GM21786 (cell line): ENCODE data around the gene JUND.
A peak's percentile ranks its signal among the peaks of the same experiment; 100 is the strongest.

Experiments
- ATAC-seq: cut with Tn5 transposase; IDR thresholded peaks from one replicate; pipeline ENCODE4 v1.9.1; 2021; ENCODE audit not compliant: unreplicated experiment

The JUND gene

GRCh38 chr19:18291019-18291524, 9.7 kb upstream of the JUND start:
- peak; percentile 12 for ATAC-seq

DNA sequence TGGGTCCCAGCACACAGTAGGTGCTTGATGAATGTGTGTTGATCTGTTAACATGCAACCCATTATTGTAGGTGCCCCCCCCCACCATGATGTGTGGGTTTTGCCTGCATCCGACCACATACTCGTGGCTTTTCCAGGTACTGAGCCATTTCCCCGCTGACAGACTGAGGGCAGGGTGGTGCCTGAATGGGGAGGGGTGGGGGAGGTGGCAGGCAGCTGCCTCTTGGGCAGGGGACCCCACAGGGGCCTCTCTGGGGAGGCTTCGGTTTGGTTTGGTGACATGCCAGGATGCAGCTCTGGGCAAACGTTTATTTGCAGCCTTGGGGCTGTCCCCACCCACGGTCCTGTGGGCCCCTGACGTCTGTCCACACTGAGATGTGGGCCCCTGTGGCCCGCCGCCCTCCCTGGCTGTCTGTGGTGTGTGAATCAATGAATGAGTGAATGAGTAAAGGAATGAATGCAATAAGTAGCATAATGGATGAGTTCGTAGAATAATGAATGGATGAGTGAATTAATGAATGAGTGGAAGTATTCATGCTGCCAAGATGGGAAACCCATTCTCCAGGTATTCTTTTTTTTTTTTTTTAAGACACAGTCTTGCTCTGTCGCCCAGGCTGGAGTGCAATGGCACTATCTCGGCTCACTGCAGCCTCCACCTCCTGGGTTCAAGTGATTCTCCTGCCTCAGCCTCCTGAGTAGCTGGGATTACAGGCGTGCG, 9.0 kb upstream of the JUND start:
- peak; percentile 34 for ATAC-seq

GRCh38 chr19:18289471-18290301, 8.3 kb upstream of the JUND start:
- ATAC-seq = no peak

DNA sequence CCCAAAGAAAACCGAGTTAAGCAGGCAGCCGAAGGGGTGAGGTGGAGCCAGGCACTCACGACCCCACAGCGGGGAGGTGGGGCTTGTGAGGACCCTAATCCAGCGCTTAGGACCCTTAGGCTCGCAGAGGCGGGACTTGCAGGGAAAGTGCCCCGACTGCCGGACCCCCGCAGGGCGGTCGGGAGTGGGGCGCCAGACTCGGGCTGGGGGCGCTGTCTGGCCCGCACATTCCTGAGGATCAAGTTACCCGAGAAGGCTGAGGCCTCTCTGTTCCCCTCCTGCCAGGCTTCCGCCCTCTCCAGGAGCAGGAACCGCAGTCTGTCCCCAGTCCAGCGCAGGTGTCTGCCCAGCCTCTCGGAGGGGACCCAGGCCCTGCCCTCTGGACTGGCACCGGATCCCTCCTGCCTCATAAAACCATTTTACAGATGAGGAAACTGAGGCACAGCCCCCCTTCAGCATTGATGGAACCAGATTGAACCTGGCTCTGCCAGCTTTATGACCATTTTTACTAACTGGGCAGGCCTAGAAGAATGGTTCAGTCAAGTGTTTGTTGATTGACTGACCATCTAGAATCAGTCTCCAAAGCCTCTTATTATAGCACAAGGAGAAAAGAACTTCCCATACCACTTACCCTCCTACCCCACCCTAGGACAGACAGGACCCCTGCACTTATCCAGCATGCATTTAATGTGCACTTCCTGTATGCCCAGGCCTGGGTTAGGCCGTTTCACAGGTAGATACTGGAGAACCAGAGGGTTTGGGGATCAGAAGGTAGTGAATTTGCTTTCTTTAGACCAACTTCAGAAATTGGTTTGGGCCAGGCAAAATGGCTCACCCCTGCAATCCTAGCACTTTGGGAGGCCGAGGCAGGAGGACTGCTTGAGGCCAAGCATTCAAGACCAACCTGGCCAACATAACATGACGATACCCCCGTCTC, 6.7 kb upstream of the JUND start:
- no peak for ATAC-seq

DNA sequence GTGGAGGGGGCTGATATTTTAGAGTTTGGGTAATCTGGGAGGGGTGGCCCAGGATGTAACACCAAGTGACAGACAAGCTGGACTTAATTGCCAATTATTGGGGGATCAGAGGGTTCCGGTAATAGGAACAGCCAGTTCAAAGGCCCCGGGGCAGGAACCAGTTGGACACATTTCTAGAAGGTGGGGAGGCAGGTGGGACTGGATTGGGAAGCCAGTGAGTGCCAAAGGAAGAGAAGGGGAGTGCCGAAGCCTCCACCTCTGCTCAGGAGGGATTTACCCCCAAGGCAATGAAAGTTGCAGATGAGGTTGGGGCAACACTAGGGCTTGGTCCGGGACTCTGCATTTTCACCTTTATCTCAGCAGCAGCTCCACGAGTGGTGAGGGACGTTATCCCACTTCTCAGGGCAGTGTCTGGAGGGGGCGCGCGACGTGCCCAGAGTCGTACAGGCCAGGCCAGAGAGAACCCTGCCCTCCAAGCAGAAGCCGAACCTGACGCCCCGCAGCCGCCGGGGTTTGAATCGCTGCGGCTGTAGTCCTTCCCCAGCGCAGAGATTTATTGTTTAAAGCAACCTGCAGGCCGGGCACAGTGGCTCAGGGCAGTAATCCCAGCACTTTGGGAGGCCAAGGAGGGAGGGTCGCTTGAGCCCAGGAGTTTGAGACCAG, 5.7 kb upstream of the JUND start:
- no peak for ATAC-seq

- no peak for ATAC-seq
These were observed 3.4 kb upstream of the JUND start for GRCh38 chr19:18284712-18285360.

GRCh38 chr19:18283338-18283737, 1.9 kb upstream of the JUND start:
- no peak for ATAC-seq

DNA sequence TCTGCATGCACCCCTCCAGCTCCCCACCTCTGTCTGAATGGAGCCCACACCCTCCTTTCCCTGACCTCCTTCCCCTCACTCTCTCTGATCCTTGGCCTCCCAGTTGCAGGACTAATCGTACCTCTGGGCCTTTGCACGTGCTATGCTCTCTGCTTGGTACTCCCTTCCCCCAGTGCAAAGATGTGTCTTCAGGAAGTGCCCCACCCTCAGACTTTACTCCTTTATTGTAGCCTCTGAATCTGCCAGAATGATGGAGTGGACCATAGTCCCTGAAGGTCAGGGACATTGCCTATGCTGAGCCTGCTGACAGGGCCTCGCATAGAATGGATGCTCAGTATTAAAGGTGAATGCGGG, 1.3 kb upstream of the JUND start:
- no peak for ATAC-seq

- ATAC-seq = peak; percentile 31
These were observed 782 bp upstream of the JUND start for GRCh38 chr19:18282021-18282787.

- no peak for ATAC-seq
These were observed 958 bp downstream of the JUND start for GRCh38 chr19:18280247-18281081.

- no peak for ATAC-seq
These were observed 1.7 kb downstream of the JUND start for GRCh38 chr19:18279516-18280246.

DNA sequence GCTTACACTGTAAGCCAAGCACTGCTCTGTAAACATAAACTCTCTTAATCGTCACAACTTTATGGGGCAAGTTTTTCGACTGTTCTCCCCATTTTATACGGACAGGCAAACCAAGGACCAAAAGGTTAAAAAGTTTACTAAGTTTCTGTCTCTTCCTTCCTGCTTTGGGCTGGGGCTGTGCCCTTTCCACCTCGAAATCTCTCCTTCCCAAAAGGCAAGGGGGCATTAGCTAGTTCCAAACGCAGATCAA, 2.2 kb downstream of the JUND start:
- ATAC-seq = no peak

DNA sequence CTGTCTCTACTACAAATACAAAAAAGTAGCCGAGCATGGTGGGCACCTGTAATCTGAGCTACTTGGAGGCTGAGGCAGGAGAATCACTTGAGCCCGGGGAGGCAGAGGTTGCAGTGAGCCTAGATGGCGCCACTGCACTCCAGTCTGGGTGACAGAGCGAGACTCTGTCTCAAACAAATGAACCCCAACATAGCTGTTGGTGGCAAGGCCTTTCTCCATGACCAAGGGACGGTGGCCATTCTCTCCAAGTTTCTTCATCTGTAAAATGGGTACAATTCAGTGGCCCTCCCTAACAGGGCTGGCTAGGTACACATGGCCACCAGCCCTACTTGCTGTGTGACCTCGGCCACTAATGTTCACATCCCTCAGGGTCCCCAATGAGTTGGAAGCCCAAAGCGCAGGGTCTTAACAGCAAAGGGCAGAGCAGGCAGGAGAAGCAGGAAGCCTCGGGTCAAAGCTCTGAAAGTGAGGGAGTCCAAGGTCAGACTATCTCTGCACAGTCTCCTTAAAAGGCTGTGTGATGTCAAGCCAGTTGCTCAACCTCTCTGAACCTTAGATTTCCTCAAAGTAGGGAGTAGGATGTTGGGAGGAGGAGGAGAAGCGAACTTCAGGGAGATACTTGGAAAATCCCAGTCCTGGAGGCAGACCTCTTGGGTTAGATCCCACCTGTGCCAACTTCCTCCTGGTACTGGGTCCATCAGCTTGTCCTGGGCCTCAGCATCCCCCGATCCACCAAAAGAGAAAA, 2.7 kb downstream of the JUND start:
- ATAC-seq = no peak

DNA sequence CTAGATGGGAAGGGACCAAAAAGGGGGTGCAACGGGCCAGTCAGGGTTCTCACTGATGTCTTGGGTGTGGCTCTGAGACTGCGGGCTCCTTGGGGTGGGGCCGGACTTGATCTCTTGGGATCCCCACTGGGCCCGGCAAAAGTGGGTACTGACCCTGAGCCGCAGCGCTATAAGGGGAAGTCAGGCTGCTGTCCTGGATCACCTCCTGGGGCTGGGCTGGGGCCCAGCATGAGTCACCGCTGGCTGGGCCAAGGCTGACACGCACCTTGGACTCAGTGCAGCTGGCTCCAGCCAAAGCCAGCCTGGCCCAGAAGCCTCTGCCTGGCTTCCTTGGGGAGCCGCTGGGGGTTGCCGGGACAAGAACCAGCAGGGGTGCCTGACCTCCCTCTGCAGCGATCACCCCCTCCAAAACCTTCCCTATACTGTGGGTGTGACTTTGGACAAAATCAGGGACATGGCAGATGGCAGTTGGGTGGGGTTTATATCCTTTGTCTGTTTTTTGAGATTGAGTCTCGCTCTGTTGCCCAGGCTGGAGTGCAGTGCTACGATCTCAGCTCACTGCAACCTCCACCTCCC, 6.6 kb downstream of the JUND start:
- no peak for ATAC-seq

DNA sequence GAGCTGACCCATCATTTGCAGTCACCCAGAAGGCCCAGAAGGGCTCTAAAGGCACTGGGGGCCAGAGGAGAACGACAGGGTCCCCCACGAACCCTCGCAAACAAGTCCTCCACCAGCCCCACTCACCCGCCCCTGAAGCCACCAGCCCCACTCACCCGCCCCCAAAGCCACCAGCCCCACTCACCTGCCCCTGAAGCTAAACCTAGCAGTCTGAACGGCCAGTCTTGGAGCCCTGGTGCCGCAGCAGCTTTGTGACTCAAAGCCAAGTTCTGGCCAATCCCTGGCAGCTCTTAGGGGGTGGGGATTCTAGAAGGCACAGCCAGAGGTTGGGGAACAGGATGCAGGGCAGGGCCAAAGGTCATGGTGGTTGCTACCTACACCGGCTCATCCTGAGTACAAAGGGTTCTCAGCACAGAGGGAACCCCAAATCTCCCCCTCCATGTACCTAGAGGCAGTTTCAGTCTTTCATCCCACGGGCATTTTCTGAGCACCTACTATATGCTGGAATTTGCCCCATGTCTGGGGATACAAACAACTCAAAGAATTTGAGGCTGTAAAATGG, 7.1 kb downstream of the JUND start, which contains the start of gene IQCN:
Gene IQCN (minus strand): TSS at position 234 of the 562 bp plus-strand sequence. CDS start 4,974 bp downstream, outside the sequence.
- no peak for ATAC-seq

- ATAC-seq = no peak
These were observed 7.7 kb downstream of the JUND start for GRCh38 chr19:18273561-18274218.
